Glutamatergic neuron (in vitro differentiated cells): ENCODE data around the gene APOC3. TPM values are rescaled to one million over a fixed set of nuclear protein-coding genes. Genes with fewer than 3 reads are reported as not detected.

Experiments
- DNase-seq: peaks from one replicate; pipeline ENCODE4 v3.0.0; 2022
- H3K27ac Mint-ChIP-seq: one replicate; pipeline ENCODE4 v1.8.0; 2020; ENCODE audit warnings: mild to moderate bottlenecking, mixed read lengths, inconsistent platforms; ENCODE audit not compliant: unreplicated experiment
- H3K27me3 Mint-ChIP-seq: one replicate; pipeline ENCODE4 v1.8.0; 2020; ENCODE audit warnings: mild to moderate bottlenecking, moderate library complexity, mixed read lengths, inconsistent platforms; ENCODE audit not compliant: unreplicated experiment
- H3K36me3 Mint-ChIP-seq: one replicate; pipeline ENCODE4 v1.8.0; 2020; ENCODE audit warnings: mild to moderate bottlenecking, mixed read lengths, inconsistent platforms; ENCODE audit not compliant: unreplicated experiment
- H3K4me1 Mint-ChIP-seq: one replicate; pipeline ENCODE4 v1.8.0; 2020; ENCODE audit warnings: mild to moderate bottlenecking, low read depth, mixed read lengths, inconsistent platforms; ENCODE audit not compliant: unreplicated experiment
- H3K4me3 Mint-ChIP-seq: one replicate; pipeline ENCODE4 v1.8.0; 2020; ENCODE audit warnings: mild to moderate bottlenecking, mixed read lengths, inconsistent platforms; ENCODE audit not compliant: unreplicated experiment
- H3K9me3 Mint-ChIP-seq: one replicate; pipeline ENCODE4 v1.8.0; 2020; ENCODE audit warnings: mild to moderate bottlenecking, moderate library complexity, mixed read lengths, inconsistent platforms; ENCODE audit not compliant: unreplicated experiment
- total RNA-seq: library from RNA; stranded (reverse); fragmentation: NEBNext Ultra II Directional; extraction: Animal tissue kit (Norgen Biotek cat#: 25700); gene quantifications from one replicate; pipeline ENCODE4 v1.2.1, GENCODE V29; 2021; ENCODE audit not compliant: unreplicated experiment
- TF ChIP-seq, protein P1 (sequence below): fragments of 200-600 bp; sonication (generic); IDR thresholded peaks from one replicate; pipeline ENCODE4 v1.5.0; 2021; ENCODE audit not compliant: partially characterized antibody, unreplicated experiment

APOC3 gene
- total RNA-seq, 1 donor from 2014 or later: not detected

- Mint-ChIP-seq H3K36me3 (no peaks in the 10 kb centered on the region), H3K27me3 (peaks cover 3% of the 10 kb centered on the region), H3K4me1 (no peaks in the 10 kb centered on the region), H3K9me3 (peaks cover 4% of the 10 kb centered on the region), H3K27ac (no peak overlapping the region), H3K4me3 (no peak overlapping the region)
- TF ChIP-seq, protein P1, sequence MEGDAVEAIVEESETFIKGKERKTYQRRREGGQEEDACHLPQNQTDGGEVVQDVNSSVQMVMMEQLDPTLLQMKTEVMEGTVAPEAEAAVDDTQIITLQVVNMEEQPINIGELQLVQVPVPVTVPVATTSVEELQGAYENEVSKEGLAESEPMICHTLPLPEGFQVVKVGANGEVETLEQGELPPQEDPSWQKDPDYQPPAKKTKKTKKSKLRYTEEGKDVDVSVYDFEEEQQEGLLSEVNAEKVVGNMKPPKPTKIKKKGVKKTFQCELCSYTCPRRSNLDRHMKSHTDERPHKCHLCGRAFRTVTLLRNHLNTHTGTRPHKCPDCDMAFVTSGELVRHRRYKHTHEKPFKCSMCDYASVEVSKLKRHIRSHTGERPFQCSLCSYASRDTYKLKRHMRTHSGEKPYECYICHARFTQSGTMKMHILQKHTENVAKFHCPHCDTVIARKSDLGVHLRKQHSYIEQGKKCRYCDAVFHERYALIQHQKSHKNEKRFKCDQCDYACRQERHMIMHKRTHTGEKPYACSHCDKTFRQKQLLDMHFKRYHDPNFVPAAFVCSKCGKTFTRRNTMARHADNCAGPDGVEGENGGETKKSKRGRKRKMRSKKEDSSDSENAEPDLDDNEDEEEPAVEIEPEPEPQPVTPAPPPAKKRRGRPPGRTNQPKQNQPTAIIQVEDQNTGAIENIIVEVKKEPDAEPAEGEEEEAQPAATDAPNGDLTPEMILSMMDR: no peak
- no peak for DNase-seq
These were observed 6.9 kb downstream of the APOC3 start for GRCh38 chr11:116836632-116836991.

DNA sequence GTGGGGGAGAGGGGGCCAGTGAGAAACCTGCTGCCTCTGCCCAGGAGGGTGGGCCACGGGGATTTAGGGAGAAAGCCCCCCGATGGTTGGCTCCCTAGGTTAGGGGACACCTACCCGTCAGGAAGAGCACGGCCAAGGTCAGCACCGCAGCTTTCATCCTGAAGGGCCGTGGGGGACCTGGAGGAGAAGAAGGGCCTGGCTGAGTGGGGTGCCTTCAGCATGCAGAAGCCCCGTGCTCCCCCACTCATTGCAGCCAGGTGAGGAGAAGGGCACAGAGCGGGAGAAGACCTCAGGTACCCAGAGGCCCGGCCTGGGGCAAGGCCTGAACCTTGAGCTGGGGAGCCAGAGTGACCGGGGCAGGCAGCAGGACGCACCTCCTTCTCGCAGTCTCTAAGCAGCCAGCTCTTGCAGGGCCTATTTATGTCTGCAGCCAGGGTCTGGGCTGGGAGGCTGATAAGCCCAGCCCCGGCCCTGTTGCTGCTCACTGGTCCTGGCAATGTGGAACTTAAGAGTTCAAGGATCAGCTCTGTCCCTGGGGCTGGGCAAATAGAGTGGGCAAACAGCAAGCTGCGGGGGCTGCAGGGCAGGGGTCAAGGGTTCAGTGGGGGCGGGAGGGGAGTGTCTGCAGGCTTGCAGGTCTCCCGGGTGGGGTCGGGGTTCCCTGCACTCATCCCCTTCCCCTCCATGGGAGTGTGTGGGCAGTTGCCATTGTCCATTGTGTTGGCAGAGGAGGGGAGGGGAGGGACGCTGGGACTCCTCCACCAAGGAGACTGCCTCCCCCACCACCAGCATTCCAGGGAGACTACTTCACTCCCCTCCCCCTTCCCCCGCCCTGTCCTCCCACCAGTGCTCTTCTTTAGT, 7.8 kb downstream of the APOC3 start, which contains the start of gene APOA1:
Gene APOA1 (minus strand): TSS at position 392 of the 861 bp plus-strand sequence. CDS start 235 bp downstream, at position 157.
- H3K4me3 Mint-ChIP-seq: no peak within 1 kb of the TSS

GRCh38 chr11:116838321-116839084, 8.8 kb downstream of the APOC3 start:
- Mint-ChIP-seq H3K27me3 (peaks cover 5% of the 10 kb centered on the region), H3K27ac (no peak overlapping the region), H3K4me3 (no peak overlapping the region), H3K9me3 (peaks cover 4% of the 10 kb centered on the region), H3K4me1 (no peaks in the 10 kb centered on the region), H3K36me3 (no peaks in the 10 kb centered on the region)
- no peak for DNase-seq
- TF ChIP-seq, protein P1: no peak

More for the DNA sequence above, 7.8 kb downstream of the APOC3 start, which contains the start of gene APOA1:
- peaks cover 4% of the 10 kb centered on the region for H3K9me3 Mint-ChIP-seq
- no peaks in the 10 kb centered on the region for H3K36me3 Mint-ChIP-seq
- no peak for DNase-seq
- no peaks in the 10 kb centered on the region for H3K4me1 Mint-ChIP-seq
- peaks cover 3% of the 10 kb centered on the region for H3K27me3 Mint-ChIP-seq
- TF ChIP-seq, protein P1: no peak
- H3K27ac Mint-ChIP-seq: no peak within 1 kb of the TSS

DNA sequence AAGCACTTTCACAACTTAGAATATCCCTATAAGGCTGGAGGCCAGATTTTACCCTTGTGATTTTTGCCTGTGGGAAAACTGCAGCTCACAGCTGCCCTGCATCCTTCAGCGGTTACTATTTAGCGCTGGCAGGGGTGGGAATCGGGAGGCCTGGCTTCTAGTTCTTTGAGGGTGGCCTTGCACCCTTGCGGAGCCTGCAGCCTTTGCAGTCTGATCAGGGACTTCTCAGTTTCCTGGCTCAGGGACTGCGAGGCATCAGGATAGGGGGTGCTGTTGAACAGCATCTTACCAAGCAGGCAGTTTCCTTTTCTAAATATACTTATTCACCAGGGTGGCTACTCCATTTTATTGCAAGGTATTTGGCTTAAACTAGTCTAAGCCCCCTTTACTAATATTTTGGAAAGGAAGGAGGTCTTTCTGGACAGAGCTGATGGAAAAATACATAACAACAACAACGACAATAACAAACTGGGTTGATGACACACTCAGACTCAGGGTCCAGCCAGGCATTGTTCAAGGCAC, 10.6 kb downstream of the APOC3 start:
- Mint-ChIP-seq H3K36me3 (no peaks in the 10 kb centered on the region), H3K4me3 (no peak overlapping the region), H3K9me3 (peaks cover 4% of the 10 kb centered on the region), H3K27me3 (peaks cover 3% of the 10 kb centered on the region), H3K27ac (no peak overlapping the region), H3K4me1 (no peaks in the 10 kb centered on the region)
- DNase-seq: no peak
- TF ChIP-seq, protein P1: no peak
